ENCODE measurements around the gene PPP1R1B. TPM values are rescaled to one million over a fixed set of nuclear protein-coding genes. Genes with fewer than 3 reads are reported as not detected.

PPP1R1B gene
- total RNA-seq, 5 donors from 2014 or later (not counting 1 experiment from before 2014, with no cell fraction given), result 0.12 to 0.35 (median 0.18) TPM; not detected in 1

DNA sequence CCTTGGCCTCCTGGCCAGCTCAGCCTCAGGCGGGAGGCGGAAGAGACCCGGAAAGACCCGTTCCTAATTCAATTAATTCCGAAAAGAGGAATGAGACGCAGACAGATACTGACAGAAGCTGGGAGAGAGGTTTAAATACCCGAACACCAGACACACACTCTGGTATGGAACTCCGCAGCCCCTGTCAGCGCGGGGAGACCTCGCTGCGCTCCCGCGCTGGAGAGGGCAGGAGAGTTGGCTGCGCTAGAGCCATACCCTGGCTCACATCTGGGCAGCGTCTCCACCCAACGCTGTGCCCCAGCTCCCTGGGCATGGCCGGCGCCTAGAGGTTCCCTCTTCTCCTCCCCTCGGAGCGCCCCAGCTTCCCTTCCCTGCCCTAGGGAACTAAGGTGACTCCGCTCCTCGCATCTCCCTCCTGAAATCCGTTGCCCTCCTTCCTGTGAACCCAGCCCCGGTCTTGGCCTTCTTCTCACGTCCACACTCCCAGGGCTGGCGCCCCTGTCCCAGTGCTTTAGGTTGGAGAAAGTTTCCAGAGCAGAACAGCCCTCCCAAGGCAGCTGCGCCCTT, 27.0 kb upstream of the PPP1R1B start:
- Histone ChIP-seq H3K36me3 (ENCODE audit: control insufficient read depth in 2 of 2, extremely low read depth in 1 of 2, insufficient read depth in 1 of 2, low read length in 1 of 2) (no peaks in the 10 kb centered on the region), H3K4me3 (ENCODE audit: control insufficient read depth in 1 of 2, extremely low read depth in 1 of 2, low read length in 1 of 2) (no peak overlapping the region), H3K27me3 (replicated peaks in 1 of 2; ENCODE audit: control insufficient read depth in 2 of 2, extremely low read depth in 1 of 2, insufficient read depth in 2 of 2, low read length in 1 of 2) (peaks cover 24 to 97% of the 10 kb centered on the region in 2 experiments), H3K9me3 (no peaks in the 10 kb centered on the region), H3K27ac (ENCODE audit: low read length) (no peak overlapping the region), H3K4me1 (ENCODE audit: control insufficient read depth in 1 of 2, extremely low read depth in 1 of 2, insufficient read depth in 2 of 2, low read length in 2 of 2) (peaks cover 4 to 43% of the 10 kb centered on the region in 2 experiments)
- no peaks in the 10 kb centered on the region for H3K36me3 Mint-ChIP-seq
- peaks cover 35 to 43% (median 37%) of the 10 kb centered on the region in 3 donors for H3K4me1 Mint-ChIP-seq
- WGBS (ENCODE audit: insufficient coverage), result 8% methylated on average over 5 of the region's 28 CpGs
- CTCF ChIA-PET, result no interaction called here
- POLR2A ChIA-PET, result no interaction called here
- peaks cover 74 to 87% of the 10 kb centered on the region in 2 donors for H3K27me3 Mint-ChIP-seq
- H3K27ac Mint-ChIP-seq, result no peak overlapping the region
- peak overlapping the region in 1 of 3 donors; percentile 23 for H3K4me3 Mint-ChIP-seq
- no peaks in the 10 kb centered on the region for H3K9me3 Mint-ChIP-seq
- DNase-seq (no peak), ATAC-seq (replicated peaks in 1 of 4) (peak in 1 of 4 experiments; percentile 27)

DNA sequence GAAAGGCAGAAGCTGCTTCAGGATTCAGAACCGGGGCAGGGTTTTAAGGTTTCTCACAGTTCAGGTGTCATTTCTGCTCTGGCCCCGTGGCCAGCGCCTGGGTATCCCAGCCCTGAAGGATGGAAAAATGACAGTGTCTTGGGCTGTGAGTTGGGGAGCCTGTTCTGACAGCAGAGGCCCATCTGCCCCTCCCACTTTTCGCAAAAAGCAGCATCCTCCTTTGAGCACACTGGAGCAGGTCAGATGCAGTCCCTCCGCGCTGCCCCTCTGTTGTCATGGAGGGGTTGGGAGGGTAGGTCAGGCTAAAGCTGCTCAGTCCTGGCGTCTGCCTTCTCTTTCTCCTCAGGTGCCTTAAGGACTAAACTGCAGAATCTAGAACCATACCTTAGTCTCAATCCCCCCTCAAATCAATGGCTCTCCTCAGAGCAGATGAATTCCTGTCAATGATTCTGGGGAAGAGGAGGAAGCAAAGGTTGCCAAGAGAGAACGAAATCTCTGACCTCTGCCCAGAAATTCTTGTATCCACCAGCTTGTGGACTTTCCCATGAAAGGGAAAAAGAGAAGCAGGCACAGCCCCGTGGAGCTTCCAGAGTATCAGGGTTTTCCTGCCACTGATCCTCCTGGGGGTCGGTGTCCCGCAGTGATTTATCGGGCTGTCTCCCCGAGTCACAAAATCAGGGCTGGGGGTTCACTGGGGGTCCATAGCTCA, 26.3 kb upstream of the PPP1R1B start:
- H3K27ac Mint-ChIP-seq, result no peak overlapping the region
- POLR2A ChIA-PET, result no interaction called here
- H3K4me3 Mint-ChIP-seq, result peak overlapping the region in 1 of 3 donors; percentile 23

DNA sequence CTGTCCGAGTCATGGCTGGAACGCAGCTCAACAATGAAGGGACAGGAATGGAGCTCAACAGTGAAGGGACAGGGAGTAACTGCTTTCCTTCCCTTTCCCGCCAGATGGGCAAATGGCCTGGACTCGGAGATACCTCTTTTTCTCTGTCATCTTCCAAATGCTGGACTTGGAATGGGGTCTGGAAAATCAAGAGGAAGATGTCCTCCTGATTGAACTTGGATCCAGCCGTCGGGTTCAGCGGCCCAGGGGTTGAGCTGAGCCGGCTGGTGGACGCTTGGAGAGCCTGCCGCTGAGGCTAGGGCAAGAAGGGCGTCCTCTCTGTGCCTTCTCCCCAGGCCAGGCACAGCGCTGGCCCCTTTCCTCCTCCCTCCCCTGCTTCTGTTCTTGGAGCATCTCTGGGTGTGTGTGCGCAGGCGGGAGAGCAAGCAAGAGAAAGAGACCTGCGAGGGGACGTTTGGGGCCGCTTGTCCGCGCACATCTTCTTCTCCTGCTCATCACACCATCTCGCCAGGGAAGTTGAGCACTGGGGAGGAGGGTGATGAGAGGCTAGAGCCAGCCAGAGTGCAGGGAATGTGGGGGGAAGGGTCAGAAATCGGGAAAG, 25.7 kb upstream of the PPP1R1B start:
- H3K4me3 Mint-ChIP-seq, result no peak overlapping the region
- 10% methylated on average over 10 of the region's 21 CpGs for WGBS (ENCODE audit: insufficient coverage)
- H3K36me3 ChIP-seq (ENCODE audit: control insufficient read depth in 2 of 2, extremely low read depth in 1 of 2, insufficient read depth in 1 of 2, low read length in 1 of 2), result no peaks in the 10 kb centered on the region
- peaks cover 7 to 56% of the 10 kb centered on the region in 2 experiments for H3K4me1 ChIP-seq (ENCODE audit: control insufficient read depth in 1 of 2, extremely low read depth in 1 of 2, insufficient read depth in 2 of 2, low read length in 2 of 2)
- no peak for ATAC-seq (replicated peaks in 1 of 4)
- peak overlapping the region in 1 of 2 donors; percentile 43 for H3K27ac Mint-ChIP-seq
- H3K27me3 Mint-ChIP-seq, result peaks cover 65 to 83% of the 10 kb centered on the region in 2 donors
- POLR2A ChIA-PET, result no interaction called here
- peaks cover 31 to 50% (median 42%) of the 10 kb centered on the region in 3 donors for H3K4me1 Mint-ChIP-seq
- no peaks in the 10 kb centered on the region for H3K9me3 ChIP-seq
- CTCF ChIA-PET, result interaction anchor here in 1 of 2 donors (0.9 kb wide), 1 partner anchor 21 kb away, joined by 6 read pairs; no protein-coding TSS in a partner anchor
- peaks cover 24 to 96% of the 10 kb centered on the region in 2 experiments for H3K27me3 ChIP-seq (replicated peaks in 1 of 2; ENCODE audit: control insufficient read depth in 2 of 2, extremely low read depth in 1 of 2, insufficient read depth in 2 of 2, low read length in 1 of 2)
- no peaks in the 10 kb centered on the region for H3K36me3 Mint-ChIP-seq
- no peak overlapping the region for H3K4me3 ChIP-seq (ENCODE audit: control insufficient read depth in 1 of 2, extremely low read depth in 1 of 2, low read length in 1 of 2)
- H3K9me3 Mint-ChIP-seq, result no peaks in the 10 kb centered on the region
- no peak overlapping the region for H3K27ac ChIP-seq (ENCODE audit: low read length)
- DNase-seq, result no peak

More for the DNA sequence above, 26.3 kb upstream of the PPP1R1B start:
- peaks cover 4 to 50% of the 10 kb centered on the region in 2 experiments for H3K4me1 ChIP-seq (ENCODE audit: control insufficient read depth in 1 of 2, extremely low read depth in 1 of 2, insufficient read depth in 2 of 2, low read length in 2 of 2)
- ATAC-seq (replicated peaks in 1 of 4), result no peak
- peaks cover 70 to 85% of the 10 kb centered on the region in 2 donors for H3K27me3 Mint-ChIP-seq
- H3K4me3 ChIP-seq (ENCODE audit: control insufficient read depth in 1 of 2, extremely low read depth in 1 of 2, low read length in 1 of 2), result no peak overlapping the region
- CTCF ChIA-PET, result no interaction called here
- H3K36me3 Mint-ChIP-seq, result no peaks in the 10 kb centered on the region
- H3K9me3 Mint-ChIP-seq, result no peaks in the 10 kb centered on the region
- no peak for DNase-seq
- H3K27me3 ChIP-seq (replicated peaks in 1 of 2; ENCODE audit: control insufficient read depth in 2 of 2, extremely low read depth in 1 of 2, insufficient read depth in 2 of 2, low read length in 1 of 2), result peaks cover 21 to 97% of the 10 kb centered on the region in 2 experiments
- no peaks in the 10 kb centered on the region for H3K36me3 ChIP-seq (ENCODE audit: control insufficient read depth in 2 of 2, extremely low read depth in 1 of 2, insufficient read depth in 1 of 2, low read length in 1 of 2)
- H3K27ac ChIP-seq (ENCODE audit: low read length), result no peak overlapping the region
- H3K9me3 ChIP-seq, result no peaks in the 10 kb centered on the region
- H3K4me1 Mint-ChIP-seq, result peaks cover 35 to 47% (median 41%) of the 10 kb centered on the region in 3 donors
- 3% methylated on average over 6 of the region's 13 CpGs for WGBS (ENCODE audit: insufficient coverage)

DNA sequence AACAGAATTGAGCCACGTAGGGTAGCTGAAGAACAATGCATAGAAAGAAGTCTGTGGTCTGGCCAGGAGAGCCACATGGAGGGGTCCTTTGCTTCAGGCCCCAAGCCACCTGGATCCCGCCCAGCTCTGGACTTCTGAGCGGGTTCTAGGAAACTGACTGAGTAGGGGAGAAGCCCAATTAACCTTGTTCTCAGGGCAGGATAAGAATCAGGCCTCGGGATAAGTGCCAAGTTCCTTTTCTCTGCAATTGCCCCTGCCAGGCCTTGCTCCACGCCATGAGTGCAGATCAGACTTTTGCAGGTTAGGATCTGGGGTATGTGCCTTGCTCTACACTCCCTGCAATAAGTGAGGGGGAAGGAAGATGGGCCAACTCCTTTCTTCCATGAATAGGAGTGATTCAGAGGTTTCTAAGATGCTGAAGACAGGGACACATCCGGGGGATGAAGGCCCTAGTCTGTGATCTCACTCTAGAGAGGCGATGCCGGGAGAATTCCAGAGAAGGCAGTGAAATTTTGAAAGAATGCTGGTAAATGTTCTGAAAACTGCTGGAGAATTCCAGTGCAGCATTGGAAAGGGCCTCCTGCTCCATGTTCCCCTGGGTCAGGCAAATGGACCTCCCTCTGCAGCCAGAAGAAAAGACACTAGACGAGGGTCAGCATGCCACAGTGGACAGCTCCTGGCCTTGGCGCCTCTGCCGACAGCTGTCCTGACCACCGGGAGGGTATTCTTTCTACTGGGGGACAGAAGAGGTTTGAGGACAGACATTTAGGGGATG, 24.8 kb upstream of the PPP1R1B start:
- Mint-ChIP-seq H3K4me3 (no peak overlapping the region), H3K36me3 (no peaks in the 10 kb centered on the region), H3K27ac (peak overlapping the region in 1 of 2 donors; percentile 28), H3K9me3 (no peaks in the 10 kb centered on the region), H3K4me1 (peaks cover 29 to 48% (median 40%) of the 10 kb centered on the region in 3 donors), H3K27me3 (peaks cover 59 to 78% of the 10 kb centered on the region in 2 donors)
- POLR2A ChIA-PET, result no interaction called here
- Histone ChIP-seq H3K27ac (ENCODE audit: low read length) (no peak overlapping the region), H3K4me3 (ENCODE audit: control insufficient read depth in 1 of 2, extremely low read depth in 1 of 2, low read length in 1 of 2) (no peak overlapping the region), H3K9me3 (no peaks in the 10 kb centered on the region), H3K4me1 (ENCODE audit: control insufficient read depth in 1 of 2, extremely low read depth in 1 of 2, insufficient read depth in 2 of 2, low read length in 2 of 2) (peaks cover 7 to 64% of the 10 kb centered on the region in 2 experiments), H3K27me3 (replicated peaks in 1 of 2; ENCODE audit: control insufficient read depth in 2 of 2, extremely low read depth in 1 of 2, insufficient read depth in 2 of 2, low read length in 1 of 2) (peaks cover 24 to 95% of the 10 kb centered on the region in 2 experiments), H3K36me3 (ENCODE audit: control insufficient read depth in 2 of 2, extremely low read depth in 1 of 2, insufficient read depth in 1 of 2, low read length in 1 of 2) (no peaks in the 10 kb centered on the region)
- DNase-seq (no peak), ATAC-seq (replicated peaks in 1 of 4) (no peak)
- CTCF ChIA-PET, result interaction anchor here in 1 of 2 donors (0.5 to 0.9 kb wide), 2 partner anchors 20 to 734 kb away, joined by 5 to 6 read pairs; no protein-coding TSS in a partner anchor
- WGBS (ENCODE audit: insufficient coverage), result 28% methylated on average over 6 of the region's 12 CpGs

DNA sequence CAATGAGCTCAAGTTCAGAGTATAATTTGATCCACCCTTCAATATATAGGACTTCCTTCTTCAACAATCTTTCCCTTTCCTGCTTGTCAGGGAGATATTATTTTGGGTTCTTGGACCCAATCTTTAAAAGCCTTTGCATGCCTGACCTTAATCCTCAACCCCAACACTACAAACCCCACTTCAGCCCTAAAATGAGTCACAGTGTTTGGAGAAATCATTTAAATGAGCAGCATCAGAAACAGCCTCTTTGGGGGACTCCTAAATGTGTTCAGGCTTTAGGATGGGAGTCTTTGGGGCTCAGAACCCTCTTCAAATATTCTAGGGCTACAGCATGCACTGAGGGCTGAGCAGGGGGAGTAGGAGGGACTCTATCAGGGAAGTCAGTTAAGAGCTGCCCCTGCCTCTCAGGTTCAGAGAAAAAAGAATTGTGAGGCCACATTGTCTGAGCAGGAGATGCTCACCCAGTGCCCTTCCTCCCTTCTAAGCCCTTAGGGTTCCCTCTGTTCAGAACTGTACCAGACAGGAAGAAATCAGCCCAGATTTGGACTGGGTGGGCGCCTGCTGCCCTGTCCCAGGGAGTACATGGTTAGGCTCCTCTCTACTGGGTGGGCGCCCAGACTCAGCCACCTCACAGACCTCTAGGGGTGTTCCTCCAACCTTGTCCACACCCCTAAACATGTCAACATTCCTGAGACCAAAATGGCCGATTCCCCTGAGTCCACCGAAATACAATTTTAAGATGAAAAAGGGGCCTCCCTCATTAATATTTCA, 24.0 kb upstream of the PPP1R1B start:
- Histone ChIP-seq H3K27ac (ENCODE audit: low read length) (no peak overlapping the region), H3K27me3 (replicated peaks in 1 of 2; ENCODE audit: control insufficient read depth in 2 of 2, extremely low read depth in 1 of 2, insufficient read depth in 2 of 2, low read length in 1 of 2) (peaks cover 24 to 95% of the 10 kb centered on the region in 2 experiments), H3K4me1 (ENCODE audit: control insufficient read depth in 1 of 2, extremely low read depth in 1 of 2, insufficient read depth in 2 of 2, low read length in 2 of 2) (peaks cover 7 to 67% of the 10 kb centered on the region in 2 experiments), H3K4me3 (ENCODE audit: control insufficient read depth in 1 of 2, extremely low read depth in 1 of 2, low read length in 1 of 2) (no peak overlapping the region), H3K36me3 (ENCODE audit: control insufficient read depth in 2 of 2, extremely low read depth in 1 of 2, insufficient read depth in 1 of 2, low read length in 1 of 2) (no peaks in the 10 kb centered on the region), H3K9me3 (no peaks in the 10 kb centered on the region)
- Mint-ChIP-seq H3K27me3 (peaks cover 59 to 76% of the 10 kb centered on the region in 2 donors), H3K36me3 (no peaks in the 10 kb centered on the region), H3K4me1 (peaks cover 25 to 46% (median 38%) of the 10 kb centered on the region in 3 donors), H3K27ac (no peak overlapping the region), H3K4me3 (no peak overlapping the region), H3K9me3 (no peaks in the 10 kb centered on the region)
- WGBS (ENCODE audit: insufficient coverage), result 60% methylated on average over 1 of the region's 4 CpGs
- ChIA-PET POLR2A (no interaction called here), CTCF (no interaction called here)
- ATAC-seq (replicated peaks in 1 of 4), result no peak
- no peak for DNase-seq
